GM08714 (cell line): ENCODE measurements around the gene DLG2.

ENCODE experiments used
- H3K4me3 ChIP-seq: fragments of 200-500 bp; sonication (Bioruptor generic); 2 replicates; pipeline ENCODE4 v1.5.1; 2014; ENCODE audit warnings: mild to moderate bottlenecking, low read length, inconsistent platforms
- ZNF274 ChIP-seq: IDR thresholded peaks from 2 replicates; pipeline ENCODE4 v1.6.1; 2012; ENCODE audit warnings: mild to moderate bottlenecking, low read depth, low read length

The DLG2 gene

DNA sequence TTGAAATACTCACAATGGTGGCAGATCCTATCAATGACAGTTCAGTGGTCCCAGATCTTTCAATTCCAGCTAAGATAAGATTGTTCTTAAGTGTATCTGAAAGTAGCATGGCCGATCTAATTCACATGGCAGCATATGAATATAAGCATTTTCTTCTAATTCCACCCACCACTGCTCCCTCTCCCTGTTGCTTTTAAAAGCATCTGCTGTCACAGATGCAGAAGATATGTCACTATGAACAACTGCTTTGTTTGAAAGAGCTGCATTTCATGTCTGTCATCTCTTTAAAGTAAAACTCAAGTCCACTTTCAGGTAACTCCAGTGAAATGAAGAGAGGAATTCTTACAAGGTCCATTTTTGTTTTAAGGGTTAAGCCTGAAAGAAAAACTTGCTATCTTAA is 1044.0 kb downstream of the DLG2 start:
- no peak for TF ChIP-seq ZNF274
- no peak overlapping the region for H3K4me3 ChIP-seq

DNA sequence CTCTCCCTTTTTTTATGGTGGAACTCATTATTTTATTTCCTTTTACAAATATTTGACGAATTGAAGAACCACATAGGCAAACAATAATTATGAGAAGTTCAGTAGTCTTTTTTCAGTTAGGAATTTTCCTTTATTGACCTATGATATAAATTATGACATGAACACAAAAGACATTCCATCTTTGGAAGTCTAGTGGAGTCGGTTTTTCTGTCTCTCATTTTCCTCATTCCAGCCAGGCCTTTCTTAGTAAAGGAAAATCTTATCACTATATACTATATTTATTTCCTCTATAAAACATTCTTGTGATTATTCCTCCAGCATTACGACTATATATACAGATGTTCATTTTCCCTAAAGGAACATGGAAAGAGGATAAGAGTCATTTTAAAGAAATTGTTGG is 1046.1 kb downstream of the DLG2 start:
- no peak overlapping the region for H3K4me3 ChIP-seq
- TF ChIP-seq ZNF274, result no peak

- no peak for TF ChIP-seq ZNF274
- H3K4me3 ChIP-seq, result no peak overlapping the region
These were observed 1046.7 kb downstream of the DLG2 start for GRCh38 chr11:84580428-84580827.

DNA sequence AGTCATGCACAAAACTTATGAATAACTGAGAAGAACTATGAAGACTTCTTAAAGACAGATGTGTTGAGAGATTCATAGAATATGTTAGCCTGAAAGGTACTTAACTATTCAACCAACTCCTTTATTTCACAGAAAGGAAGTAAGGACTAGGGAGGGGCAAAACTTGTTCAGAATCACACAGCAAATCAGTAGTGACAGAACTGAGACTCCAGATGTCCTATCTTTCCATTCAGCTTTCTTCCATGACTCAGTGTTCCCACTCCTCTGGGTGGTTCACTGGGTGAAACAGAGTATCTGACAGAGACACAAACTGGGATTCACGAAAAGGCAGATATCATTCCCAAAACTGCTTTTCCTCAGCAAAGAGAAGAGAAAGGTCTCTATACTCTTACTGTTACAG is 1053.3 kb downstream of the DLG2 start:
- no peak overlapping the region for H3K4me3 ChIP-seq
- TF ChIP-seq ZNF274, result no peak

- no peak for TF ChIP-seq ZNF274
- H3K4me3 ChIP-seq, result no peak overlapping the region
These were observed 1060.5 kb downstream of the DLG2 start for GRCh38 chr11:84566671-84567070.

- H3K4me3 ChIP-seq, result no peak overlapping the region
- TF ChIP-seq ZNF274, result no peak
These were observed 1062.3 kb downstream of the DLG2 start for GRCh38 chr11:84564867-84565184.

DNA sequence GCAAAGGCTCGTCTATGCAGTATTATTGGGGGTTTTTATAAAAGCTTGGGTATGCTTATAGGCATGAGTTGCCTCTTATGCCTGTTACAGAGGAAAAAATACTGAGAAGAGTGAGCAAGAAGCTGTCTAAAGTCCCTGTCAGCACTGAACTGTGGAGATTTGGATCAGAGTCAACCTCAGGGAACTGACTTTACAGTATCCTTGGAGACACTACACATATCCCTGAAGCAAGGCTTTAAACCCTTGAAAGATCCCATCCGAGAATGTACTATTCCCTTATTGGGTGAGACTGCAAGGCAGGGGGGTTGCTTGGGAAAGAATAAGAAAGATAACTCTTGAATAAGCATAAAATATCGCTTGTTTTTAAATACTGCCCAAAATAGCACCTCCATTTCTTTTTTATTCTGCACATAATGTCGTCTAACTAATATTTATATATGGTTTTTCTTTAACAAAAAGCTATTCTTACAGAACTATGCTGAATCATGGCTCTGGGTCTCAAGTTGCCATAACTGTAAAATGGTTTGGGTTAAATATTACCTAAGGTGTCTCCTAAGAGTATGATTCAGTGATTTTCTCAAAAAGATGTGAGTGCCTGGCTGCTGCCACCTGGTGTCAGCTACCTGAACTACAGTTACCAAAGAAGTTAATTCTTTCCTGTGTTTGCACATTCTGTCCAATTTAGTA is 1062.8 kb downstream of the DLG2 start:
- TF ChIP-seq ZNF274, result no peak
- H3K4me3 ChIP-seq, result no peak overlapping the region

DNA sequence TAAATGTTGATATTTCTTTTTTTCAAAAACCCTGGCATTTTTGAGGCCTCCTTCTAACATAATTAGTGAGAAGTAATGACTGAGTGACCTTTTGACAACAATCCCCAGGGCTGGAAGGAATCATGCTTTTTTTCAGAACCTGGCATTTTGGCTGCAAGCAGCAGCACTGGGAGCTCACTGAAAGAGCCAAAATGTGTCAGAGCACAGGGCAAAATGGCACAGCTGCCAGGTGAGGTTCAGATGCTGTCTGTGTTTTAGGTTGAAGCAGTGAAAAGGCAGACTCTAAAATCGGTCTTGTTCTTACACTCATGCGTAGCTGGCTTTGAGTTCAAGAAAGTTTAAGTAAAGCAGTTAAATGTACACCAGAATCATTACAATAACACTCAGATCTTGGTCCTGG is 1063.8 kb downstream of the DLG2 start:
- H3K4me3 ChIP-seq, result no peak overlapping the region
- TF ChIP-seq ZNF274, result no peak

- TF ChIP-seq ZNF274, result no peak
These were observed 1066.9 kb downstream of the DLG2 start for GRCh38 chr11:84560206-84560605.

DNA sequence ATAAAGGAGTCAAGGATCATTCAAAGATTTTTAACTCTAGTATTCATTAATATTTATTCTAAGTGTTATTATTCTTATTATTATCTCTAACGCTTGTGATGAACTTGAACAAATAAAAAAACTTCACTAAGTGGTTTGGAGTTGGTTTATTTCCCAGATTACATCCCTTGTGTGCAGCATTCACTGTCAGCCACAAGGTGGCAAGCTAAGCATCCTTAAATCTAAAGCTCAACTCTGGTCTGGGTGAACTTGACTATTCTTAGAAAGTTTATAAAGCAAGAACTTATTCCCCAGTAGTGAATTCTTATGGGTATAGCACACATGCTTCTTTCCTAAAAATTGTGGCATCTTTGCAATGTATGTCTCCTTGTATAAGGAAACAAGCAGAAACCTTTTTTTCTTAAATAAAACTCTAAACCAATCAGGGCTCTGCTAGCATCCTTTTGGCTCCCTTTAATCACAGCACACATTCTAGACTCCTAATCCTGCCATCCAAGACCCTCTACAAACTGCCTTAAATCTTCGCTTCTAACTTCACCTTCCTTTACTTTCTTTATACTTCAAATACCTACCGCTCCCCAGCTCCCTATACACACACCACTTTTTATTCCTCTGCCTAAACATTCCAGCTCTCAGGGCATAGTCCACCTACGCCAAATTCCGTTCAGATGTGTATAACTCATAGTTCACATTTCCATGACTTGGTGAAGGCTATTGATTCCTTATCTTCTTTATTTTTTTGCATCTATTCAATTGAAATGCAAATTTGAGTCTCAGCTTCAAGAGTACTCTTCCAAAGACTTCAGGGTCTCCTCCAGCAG is 1068.8 kb downstream of the DLG2 start:
- H3K4me3 ChIP-seq, result no peak overlapping the region
- no peak for TF ChIP-seq ZNF274

More at GRCh38 chr11:84560206-84560605, 1066.9 kb downstream of the DLG2 start:
- no peak overlapping the region for H3K4me3 ChIP-seq

- no peak overlapping the region for H3K4me3 ChIP-seq
- no peak for TF ChIP-seq ZNF274
These were observed 1074.4 kb downstream of the DLG2 start for GRCh38 chr11:84552791-84553190.

DNA sequence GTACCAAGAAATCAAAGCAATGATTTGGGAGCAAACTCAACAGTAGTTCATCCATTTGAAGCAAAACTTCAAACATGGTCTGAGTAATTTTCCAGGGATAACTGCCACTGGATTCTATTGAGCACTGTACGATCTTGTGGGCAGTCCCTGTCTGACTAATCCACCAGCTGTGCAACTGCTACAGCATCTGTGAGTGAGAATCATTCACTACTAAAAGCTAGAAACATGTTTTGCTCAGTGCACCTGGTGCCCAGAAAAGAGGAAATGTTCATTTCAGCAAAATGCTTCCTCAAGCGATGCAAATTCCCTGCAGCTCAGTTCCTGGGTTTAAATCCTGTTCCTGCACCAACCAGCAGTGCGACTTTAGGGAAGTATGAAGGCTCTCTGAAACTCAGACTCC is 1077.9 kb downstream of the DLG2 start:
- no peak for TF ChIP-seq ZNF274
- H3K4me3 ChIP-seq, result no peak overlapping the region

- H3K4me3 ChIP-seq, result no peak overlapping the region
- no peak for TF ChIP-seq ZNF274
These were observed 1082.6 kb downstream of the DLG2 start for GRCh38 chr11:84544566-84544965.

DNA sequence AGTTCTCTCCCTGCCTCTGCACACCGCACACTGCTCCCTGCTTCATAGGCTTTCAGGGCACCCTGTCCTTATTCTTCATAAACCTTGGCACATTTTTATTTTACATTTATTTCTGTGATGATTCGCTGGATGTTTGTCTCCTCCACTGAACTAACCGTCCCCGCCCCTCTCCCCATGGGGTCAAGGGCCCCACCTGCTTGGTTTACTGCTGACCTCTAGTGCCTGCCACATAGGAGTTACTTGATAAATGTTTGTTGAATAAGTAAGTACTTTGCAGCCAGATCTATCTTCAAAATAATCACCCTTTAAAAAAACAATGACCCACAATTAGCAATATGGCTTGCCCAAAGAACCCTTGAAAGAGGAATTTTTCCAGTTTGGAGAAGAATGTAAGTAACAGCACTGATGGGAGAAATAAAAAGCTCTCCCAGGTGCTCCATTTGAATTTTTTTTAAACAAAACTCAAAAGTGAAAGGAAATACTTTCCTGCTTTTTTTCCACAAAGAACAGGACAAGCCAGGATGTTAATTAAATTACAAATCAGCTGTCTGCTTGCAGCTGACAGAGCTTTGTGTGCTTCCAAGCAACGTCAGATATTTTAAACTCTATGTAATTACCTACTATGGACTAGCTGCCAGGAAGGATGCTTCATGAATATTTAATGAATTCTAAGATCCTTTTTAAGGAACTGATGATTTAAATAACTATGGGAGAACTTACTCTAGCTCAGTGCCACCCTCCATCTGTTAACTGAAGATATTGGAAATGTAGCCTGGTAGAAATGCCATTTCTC is 1083.6 kb downstream of the DLG2 start:
- no peak for TF ChIP-seq ZNF274
- no peak overlapping the region for H3K4me3 ChIP-seq

- TF ChIP-seq ZNF274, result no peak
- H3K4me3 ChIP-seq, result no peak overlapping the region
These were observed 1085.3 kb downstream of the DLG2 start for GRCh38 chr11:84541731-84542340.
